WTC11 (cell line): ENCODE results near the gene AGBL2. TPM values are rescaled to one million over a fixed set of nuclear protein-coding genes. Genes with fewer than 3 reads are reported as not detected.
A peak's percentile ranks its signal among the peaks of the same experiment; 100 is the strongest.

ENCODE experiments used
- ATAC-seq: fragments of 200-7000 bp; cut with Tn5 transposase; 2 replicates; pipeline ENCODE4 v1.10.0; 2021; ENCODE audit warnings: mild to moderate bottlenecking, moderate library complexity
- CTCF ChIA-PET: fragments of 300-600 bp; sonication (Branson Sonifier 250); formaldehyde crosslinking; loops from one replicate; lab custom pipeline; 2021; ENCODE audit warnings: antibody characterized with exemption; lab: Charles Lee
- POLR2A ChIA-PET: fragments of 350-600 bp; sonication (Branson Sonifier 250); formaldehyde crosslinking; loops from one replicate; lab custom pipeline; 2021; ENCODE audit warnings: antibody characterized with exemption; lab: Charles Lee
- DNase-seq: peaks from one replicate; pipeline ENCODE4 v3.0.0; 2021; ENCODE audit warnings: low spot score
- H3K27ac Mint-ChIP-seq: 2 replicates; pipeline ENCODE4 v1.8.0; 2021; ENCODE audit warnings: mixed read lengths
- H3K27me3 Mint-ChIP-seq: 2 replicates; pipeline ENCODE4 v1.8.0; 2021; ENCODE audit warnings: low read depth, mild to moderate bottlenecking, moderate library complexity, mixed read lengths
- H3K36me3 Mint-ChIP-seq: 2 replicates; pipeline ENCODE4 v1.8.0; 2021; ENCODE audit warnings: mixed read lengths
- H3K4me1 Mint-ChIP-seq: 2 replicates; pipeline ENCODE4 v1.8.0; 2022; ENCODE audit warnings: mixed read lengths
- H3K4me3 Mint-ChIP-seq: 2 replicates; pipeline ENCODE4 v1.8.0; 2021; ENCODE audit warnings: mild to moderate bottlenecking, moderate library complexity, mixed read lengths
- H3K9me3 Mint-ChIP-seq: 2 replicates; pipeline ENCODE4 v1.8.0; 2021; ENCODE audit warnings: mixed read lengths
- CBFB ChIP-seq: sonication (generic); formaldehyde crosslinking; IDR thresholded peaks from 2 replicates; pipeline ENCODE4 v1.8.1; 2022; ENCODE audit warnings: mild to moderate bottlenecking, low read depth, missing genetic modification reagents
- CREM ChIP-seq: sonication (generic); formaldehyde crosslinking; IDR thresholded peaks from 2 replicates; pipeline ENCODE4 v1.8.1; 2022; ENCODE audit warnings: mild to moderate bottlenecking, missing genetic modification reagents, moderate library complexity
- MXD4 ChIP-seq: fragments of 250-450 bp; sonication (Bioruptor Pico); IDR thresholded peaks from 2 replicates; pipeline ENCODE4 v1.8.0; 2021; ENCODE audit warnings: mild to moderate bottlenecking, moderate library complexity, borderline replicate concordance
- NFATC4 ChIP-seq: fragments of 250-450 bp; sonication (Bioruptor Pico); IDR thresholded peaks from 2 replicates; pipeline ENCODE4 v1.9.0; 2021; ENCODE audit warnings: mild to moderate bottlenecking
- NR2C2 ChIP-seq: sonication (generic); formaldehyde crosslinking; IDR thresholded peaks from 2 replicates; pipeline ENCODE4 v1.8.0; 2022; ENCODE audit warnings: mild to moderate bottlenecking, missing genetic modification reagents
- SMAD3 ChIP-seq: sonication (generic); formaldehyde crosslinking; IDR thresholded peaks from 2 replicates; pipeline ENCODE4 v1.8.0; 2022; ENCODE audit warnings: missing genetic modification reagents, mild to moderate bottlenecking, borderline replicate concordance
- SMAD4 ChIP-seq: sonication (generic); formaldehyde crosslinking; IDR thresholded peaks from 2 replicates; pipeline ENCODE4 v1.8.0; 2022; ENCODE audit warnings: mild to moderate bottlenecking, missing genetic modification reagents
- SOX15 ChIP-seq: fragments of 250-450 bp; sonication (Bioruptor Pico); IDR thresholded peaks from 2 replicates; pipeline ENCODE4 v1.9.0; 2021; ENCODE audit warnings: mild to moderate bottlenecking
- ZNF232 ChIP-seq: sonication (generic); formaldehyde crosslinking; IDR thresholded peaks from 2 replicates; pipeline ENCODE4 v1.8.0; 2022; ENCODE audit warnings: mild to moderate bottlenecking, missing genetic modification reagents
- ZNF263 ChIP-seq: sonication (generic); formaldehyde crosslinking; IDR thresholded peaks from 2 replicates; pipeline ENCODE4 v1.8.1; 2022; ENCODE audit warnings: low read depth, mild to moderate bottlenecking, moderate library complexity, missing genetic modification reagents
- ZNF671 ChIP-seq: fragments of 250-450 bp; sonication (Bioruptor Pico); IDR thresholded peaks from 2 replicates; pipeline ENCODE4 v1.8.0; 2021; ENCODE audit warnings: mild to moderate bottlenecking
- total RNA-seq: library from RNA; stranded (reverse); gene quantifications from 3 replicates; pipeline ENCODE4 v1.2.3, GENCODE V29; 2021
- TF ChIP-seq, protein P1 (sequence below): fragments of 200-600 bp; IDR thresholded peaks from 2 replicates; pipeline ENCODE4 v1.8.0; 2022; ENCODE audit warnings: antibody characterized with exemption
- TF ChIP-seq, protein P2 (sequence below): sonication (generic); formaldehyde crosslinking; IDR thresholded peaks from 2 replicates; pipeline ENCODE4 v1.8.1; 2023; ENCODE audit warnings: mild to moderate bottlenecking, missing genetic modification reagents, moderate library complexity
- TF ChIP-seq, protein P3 (sequence below): sonication (generic); formaldehyde crosslinking; IDR thresholded peaks from 2 replicates; pipeline ENCODE4 v1.8.1; 2023; ENCODE audit warnings: mild to moderate bottlenecking, moderate library complexity, missing genetic modification reagents
- TF ChIP-seq, protein P4 (sequence below): sonication (generic); formaldehyde crosslinking; IDR thresholded peaks from 2 replicates; pipeline ENCODE4 v1.8.0; 2023; ENCODE audit warnings: missing genetic modification reagents, mild to moderate bottlenecking, borderline replicate concordance
- TF ChIP-seq, protein P5 (sequence below): sonication (generic); formaldehyde crosslinking; IDR thresholded peaks from 2 replicates; pipeline ENCODE4 v1.8.1; 2023; ENCODE audit warnings: mild to moderate bottlenecking, missing genetic modification reagents
- TF ChIP-seq, protein P6 (sequence below): fragments of 250-450 bp; sonication (Bioruptor Pico); IDR thresholded peaks from 2 replicates; pipeline ENCODE4 v1.8.0; 2021; ENCODE audit warnings: mild to moderate bottlenecking
- TF ChIP-seq, protein P7 (sequence below): fragments of 250-450 bp; sonication (Bioruptor Pico); IDR thresholded peaks from 2 replicates; pipeline ENCODE4 v1.9.0; 2021; ENCODE audit warnings: moderate library complexity, mild to moderate bottlenecking, inconsistent platforms, borderline replicate concordance

AGBL2 gene
- total RNA-seq, 1 experiment from 2014 or later: 3.7 TPM

DNA sequence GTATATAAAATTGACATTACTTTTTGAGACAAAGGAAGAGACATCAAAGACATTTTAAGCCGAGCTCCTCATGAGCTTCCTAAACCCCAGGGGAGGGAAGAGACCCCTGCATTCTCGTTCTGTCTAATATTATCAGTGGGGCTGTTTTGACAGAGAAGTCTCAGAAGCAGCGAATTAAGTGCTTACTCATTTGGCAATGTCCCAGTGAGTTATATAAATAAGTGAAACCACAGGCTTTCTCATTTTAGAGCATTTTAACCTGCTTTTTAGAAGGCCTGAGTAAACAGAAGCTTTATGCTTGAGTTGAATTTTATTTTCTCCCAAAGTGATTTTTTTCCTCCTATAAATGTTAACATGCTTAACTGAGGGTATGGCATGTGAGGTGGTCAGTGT is 97.8 kb downstream of the AGBL2 start:
- no peak for ATAC-seq
- TF ChIP-seq, protein P1, sequence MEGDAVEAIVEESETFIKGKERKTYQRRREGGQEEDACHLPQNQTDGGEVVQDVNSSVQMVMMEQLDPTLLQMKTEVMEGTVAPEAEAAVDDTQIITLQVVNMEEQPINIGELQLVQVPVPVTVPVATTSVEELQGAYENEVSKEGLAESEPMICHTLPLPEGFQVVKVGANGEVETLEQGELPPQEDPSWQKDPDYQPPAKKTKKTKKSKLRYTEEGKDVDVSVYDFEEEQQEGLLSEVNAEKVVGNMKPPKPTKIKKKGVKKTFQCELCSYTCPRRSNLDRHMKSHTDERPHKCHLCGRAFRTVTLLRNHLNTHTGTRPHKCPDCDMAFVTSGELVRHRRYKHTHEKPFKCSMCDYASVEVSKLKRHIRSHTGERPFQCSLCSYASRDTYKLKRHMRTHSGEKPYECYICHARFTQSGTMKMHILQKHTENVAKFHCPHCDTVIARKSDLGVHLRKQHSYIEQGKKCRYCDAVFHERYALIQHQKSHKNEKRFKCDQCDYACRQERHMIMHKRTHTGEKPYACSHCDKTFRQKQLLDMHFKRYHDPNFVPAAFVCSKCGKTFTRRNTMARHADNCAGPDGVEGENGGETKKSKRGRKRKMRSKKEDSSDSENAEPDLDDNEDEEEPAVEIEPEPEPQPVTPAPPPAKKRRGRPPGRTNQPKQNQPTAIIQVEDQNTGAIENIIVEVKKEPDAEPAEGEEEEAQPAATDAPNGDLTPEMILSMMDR: no peak
- TF ChIP-seq SMAD4 (CRISPR knock-in tag): no peak
- no peak for TF ChIP-seq MXD4 (CRISPR knock-in tag)
- no peak for TF ChIP-seq NR2C2 (CRISPR knock-in tag)
- TF ChIP-seq, protein P2, sequence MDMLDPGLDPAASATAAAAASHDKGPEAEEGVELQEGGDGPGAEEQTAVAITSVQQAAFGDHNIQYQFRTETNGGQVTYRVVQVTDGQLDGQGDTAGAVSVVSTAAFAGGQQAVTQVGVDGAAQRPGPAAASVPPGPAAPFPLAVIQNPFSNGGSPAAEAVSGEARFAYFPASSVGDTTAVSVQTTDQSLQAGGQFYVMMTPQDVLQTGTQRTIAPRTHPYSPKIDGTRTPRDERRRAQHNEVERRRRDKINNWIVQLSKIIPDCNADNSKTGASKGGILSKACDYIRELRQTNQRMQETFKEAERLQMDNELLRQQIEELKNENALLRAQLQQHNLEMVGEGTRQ (CRISPR knock-in tag): no peak
- no peak overlapping the region for H3K4me3 Mint-ChIP-seq
- POLR2A ChIA-PET: no interaction called here
- peaks cover 20% of the 10 kb centered on the region for H3K36me3 Mint-ChIP-seq
- no peaks in the 10 kb centered on the region for H3K9me3 Mint-ChIP-seq
- H3K27me3 Mint-ChIP-seq: no peaks in the 10 kb centered on the region
- CTCF ChIA-PET: interaction anchor here (0.6 to 1.6 kb wide), 7 partner anchors 10 to 205 kb away, joined by 3 to 9 read pairs (median 4); partner anchors contain the start of gene C1QTNF4
- H3K4me1 Mint-ChIP-seq: no peaks in the 10 kb centered on the region
- DNase-seq: no peak
- no peak overlapping the region for H3K27ac Mint-ChIP-seq

DNA sequence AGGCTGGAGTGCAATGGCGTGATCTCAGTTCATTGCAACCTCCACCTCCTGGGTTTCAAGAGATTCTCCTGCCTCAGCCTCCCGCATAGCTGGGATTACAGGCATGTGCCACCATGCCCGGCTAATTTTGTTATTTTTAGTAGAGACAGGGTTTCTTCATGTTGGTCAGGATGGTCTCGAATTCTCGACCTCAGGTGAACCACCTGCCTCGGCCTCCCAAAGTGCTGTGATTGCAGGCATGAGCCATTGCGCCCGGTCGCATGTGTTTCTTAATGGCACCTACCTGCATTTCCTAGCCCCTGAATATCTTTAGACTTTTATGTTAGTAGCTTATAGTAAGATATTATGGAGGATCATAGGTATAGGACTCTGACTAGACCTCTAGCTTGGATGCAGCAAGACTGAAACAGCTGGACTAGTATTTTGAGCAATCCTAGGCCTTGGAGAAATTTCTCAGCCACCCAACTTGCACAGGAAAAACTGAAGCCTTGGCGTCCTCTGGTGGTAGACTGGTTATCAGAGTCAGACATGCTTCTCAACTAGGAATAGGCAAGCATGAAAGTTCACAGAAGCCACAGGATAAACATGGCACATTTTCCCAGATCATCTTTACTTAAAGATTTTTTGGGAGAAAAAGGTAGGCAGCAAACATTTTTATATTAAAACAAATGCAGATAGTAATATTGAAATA is 98.3 kb downstream of the AGBL2 start:
- CTCF ChIA-PET: interaction anchor here (0.6 to 1.6 kb wide), 8 partner anchors 9 to 204 kb away, joined by 3 to 9 read pairs (median 4); partner anchors contain the start of gene C1QTNF4
- Mint-ChIP-seq H3K36me3 (peaks cover 14% of the 10 kb centered on the region), H3K4me1 (no peaks in the 10 kb centered on the region), H3K27me3 (no peaks in the 10 kb centered on the region), H3K27ac (no peak overlapping the region), H3K4me3 (no peak overlapping the region), H3K9me3 (no peaks in the 10 kb centered on the region)
- peak; percentile 80 for ATAC-seq
- POLR2A ChIA-PET: no interaction called here
- peak; percentile 56 for DNase-seq
- no peak for TF ChIP-seq SOX15 (CRISPR knock-in tag)
- no peak for TF ChIP-seq ZNF671
- no peak for TF ChIP-seq NFATC4 (CRISPR knock-in tag)
- TF ChIP-seq CBFB (CRISPR knock-in tag): no peak
- TF ChIP-seq ZNF263 (CRISPR knock-in tag): no peak
- no peak for TF ChIP-seq ZNF232 (CRISPR knock-in tag)
- TF ChIP-seq, protein P3, sequence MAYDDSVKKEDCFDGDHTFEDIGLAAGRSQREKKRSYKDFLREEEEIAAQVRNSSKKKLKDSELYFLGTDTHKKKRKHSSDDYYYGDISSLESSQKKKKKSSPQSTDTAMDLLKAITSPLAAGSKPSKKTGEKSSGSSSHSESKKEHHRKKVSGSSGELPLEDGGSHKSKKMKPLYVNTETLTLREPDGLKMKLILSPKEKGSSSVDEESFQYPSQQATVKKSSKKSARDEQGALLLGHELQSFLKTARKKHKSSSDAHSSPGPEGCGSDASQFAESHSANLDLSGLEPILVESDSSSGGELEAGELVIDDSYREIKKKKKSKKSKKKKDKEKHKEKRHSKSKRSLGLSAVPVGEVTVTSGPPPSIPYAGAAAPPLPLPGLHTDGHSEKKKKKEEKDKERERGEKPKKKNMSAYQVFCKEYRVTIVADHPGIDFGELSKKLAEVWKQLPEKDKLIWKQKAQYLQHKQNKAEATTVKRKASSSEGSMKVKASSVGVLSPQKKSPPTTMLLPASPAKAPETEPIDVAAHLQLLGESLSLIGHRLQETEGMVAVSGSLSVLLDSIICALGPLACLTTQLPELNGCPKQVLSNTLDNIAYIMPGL (CRISPR knock-in tag): no peak
- no peak for TF ChIP-seq CREM (CRISPR knock-in tag)
- no peak for TF ChIP-seq SMAD3 (CRISPR knock-in tag)
- TF ChIP-seq, protein P4, sequence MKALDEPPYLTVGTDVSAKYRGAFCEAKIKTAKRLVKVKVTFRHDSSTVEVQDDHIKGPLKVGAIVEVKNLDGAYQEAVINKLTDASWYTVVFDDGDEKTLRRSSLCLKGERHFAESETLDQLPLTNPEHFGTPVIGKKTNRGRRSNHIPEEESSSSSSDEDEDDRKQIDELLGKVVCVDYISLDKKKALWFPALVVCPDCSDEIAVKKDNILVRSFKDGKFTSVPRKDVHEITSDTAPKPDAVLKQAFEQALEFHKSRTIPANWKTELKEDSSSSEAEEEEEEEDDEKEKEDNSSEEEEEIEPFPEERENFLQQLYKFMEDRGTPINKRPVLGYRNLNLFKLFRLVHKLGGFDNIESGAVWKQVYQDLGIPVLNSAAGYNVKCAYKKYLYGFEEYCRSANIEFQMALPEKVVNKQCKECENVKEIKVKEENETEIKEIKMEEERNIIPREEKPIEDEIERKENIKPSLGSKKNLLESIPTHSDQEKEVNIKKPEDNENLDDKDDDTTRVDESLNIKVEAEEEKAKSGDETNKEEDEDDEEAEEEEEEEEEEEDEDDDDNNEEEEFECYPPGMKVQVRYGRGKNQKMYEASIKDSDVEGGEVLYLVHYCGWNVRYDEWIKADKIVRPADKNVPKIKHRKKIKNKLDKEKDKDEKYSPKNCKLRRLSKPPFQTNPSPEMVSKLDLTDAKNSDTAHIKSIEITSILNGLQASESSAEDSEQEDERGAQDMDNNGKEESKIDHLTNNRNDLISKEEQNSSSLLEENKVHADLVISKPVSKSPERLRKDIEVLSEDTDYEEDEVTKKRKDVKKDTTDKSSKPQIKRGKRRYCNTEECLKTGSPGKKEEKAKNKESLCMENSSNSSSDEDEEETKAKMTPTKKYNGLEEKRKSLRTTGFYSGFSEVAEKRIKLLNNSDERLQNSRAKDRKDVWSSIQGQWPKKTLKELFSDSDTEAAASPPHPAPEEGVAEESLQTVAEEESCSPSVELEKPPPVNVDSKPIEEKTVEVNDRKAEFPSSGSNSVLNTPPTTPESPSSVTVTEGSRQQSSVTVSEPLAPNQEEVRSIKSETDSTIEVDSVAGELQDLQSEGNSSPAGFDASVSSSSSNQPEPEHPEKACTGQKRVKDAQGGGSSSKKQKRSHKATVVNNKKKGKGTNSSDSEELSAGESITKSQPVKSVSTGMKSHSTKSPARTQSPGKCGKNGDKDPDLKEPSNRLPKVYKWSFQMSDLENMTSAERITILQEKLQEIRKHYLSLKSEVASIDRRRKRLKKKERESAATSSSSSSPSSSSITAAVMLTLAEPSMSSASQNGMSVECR (CRISPR knock-in tag): no peak
- TF ChIP-seq, protein P5, sequence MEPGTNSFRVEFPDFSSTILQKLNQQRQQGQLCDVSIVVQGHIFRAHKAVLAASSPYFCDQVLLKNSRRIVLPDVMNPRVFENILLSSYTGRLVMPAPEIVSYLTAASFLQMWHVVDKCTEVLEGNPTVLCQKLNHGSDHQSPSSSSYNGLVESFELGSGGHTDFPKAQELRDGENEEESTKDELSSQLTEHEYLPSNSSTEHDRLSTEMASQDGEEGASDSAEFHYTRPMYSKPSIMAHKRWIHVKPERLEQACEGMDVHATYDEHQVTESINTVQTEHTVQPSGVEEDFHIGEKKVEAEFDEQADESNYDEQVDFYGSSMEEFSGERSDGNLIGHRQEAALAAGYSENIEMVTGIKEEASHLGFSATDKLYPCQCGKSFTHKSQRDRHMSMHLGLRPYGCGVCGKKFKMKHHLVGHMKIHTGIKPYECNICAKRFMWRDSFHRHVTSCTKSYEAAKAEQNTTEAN (CRISPR knock-in tag): no peak
- TF ChIP-seq, protein P6, sequence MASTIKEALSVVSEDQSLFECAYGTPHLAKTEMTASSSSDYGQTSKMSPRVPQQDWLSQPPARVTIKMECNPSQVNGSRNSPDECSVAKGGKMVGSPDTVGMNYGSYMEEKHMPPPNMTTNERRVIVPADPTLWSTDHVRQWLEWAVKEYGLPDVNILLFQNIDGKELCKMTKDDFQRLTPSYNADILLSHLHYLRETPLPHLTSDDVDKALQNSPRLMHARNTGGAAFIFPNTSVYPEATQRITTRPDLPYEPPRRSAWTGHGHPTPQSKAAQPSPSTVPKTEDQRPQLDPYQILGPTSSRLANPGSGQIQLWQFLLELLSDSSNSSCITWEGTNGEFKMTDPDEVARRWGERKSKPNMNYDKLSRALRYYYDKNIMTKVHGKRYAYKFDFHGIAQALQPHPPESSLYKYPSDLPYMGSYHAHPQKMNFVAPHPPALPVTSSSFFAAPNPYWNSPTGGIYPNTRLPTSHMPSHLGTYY (CRISPR knock-in tag): no peak
- TF ChIP-seq, protein P7, sequence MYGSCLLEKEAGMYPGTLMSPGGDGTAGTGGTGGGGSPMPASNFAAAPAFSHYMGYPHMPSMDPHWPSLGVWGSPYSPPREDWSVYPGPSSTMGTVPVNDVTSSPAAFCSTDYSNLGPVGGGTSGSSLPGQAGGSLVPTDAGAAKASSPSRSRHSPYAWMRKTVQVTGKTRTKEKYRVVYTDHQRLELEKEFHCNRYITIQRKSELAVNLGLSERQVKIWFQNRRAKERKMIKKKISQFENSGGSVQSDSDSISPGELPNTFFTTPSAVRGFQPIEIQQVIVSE (CRISPR knock-in tag): no peak
- TF ChIP-seq SMAD4 (CRISPR knock-in tag): no peak
